CD4-positive, alpha-beta T cell treated with Interleukin-17A for 4 hours (primary cell): Measurements from ENCODE around the gene AKAP12.

ENCODE experiments used
- DNase-seq: peaks from one replicate; pipeline ENCODE4 v3.0.0-alpha.2; 2020; ENCODE audit warnings: mixed read lengths

Gene AKAP12

GRCh38 chr6:151236668-151237401 is 2.9 kb upstream of the AKAP12 start:
- no peak for DNase-seq

DNA sequence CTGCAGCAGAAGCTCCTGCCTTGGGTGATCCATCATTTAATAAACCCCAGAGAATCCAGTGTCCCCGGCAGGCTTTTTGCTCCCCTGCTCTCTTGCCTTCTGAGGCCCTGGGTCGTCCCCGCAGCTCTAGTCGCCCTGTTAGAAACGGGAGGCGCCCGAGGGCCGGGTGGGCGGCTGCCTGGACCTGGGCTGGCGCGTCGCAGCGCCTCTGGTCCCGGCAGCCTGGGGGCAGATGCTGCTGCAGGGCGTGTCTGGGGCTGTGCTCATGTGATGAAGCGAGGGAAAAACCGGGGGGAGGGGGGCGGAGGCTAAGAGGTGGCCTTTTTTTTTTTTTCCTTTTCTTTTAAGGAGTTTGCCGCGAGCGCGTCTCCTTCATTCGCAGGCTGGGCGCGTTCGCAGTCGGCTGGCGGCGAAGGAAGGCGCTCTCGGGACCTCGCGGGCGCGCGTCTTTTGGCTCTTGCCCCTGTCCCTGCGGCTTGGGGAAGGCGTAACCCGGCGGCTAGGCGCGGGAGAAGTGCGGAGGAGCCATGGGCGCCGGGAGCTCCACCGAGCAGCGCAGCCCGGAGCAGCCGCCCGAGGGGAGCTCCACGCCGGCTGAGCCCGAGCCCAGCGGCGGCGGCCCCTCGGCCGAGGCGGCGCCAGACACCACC is 394 bp downstream of the AKAP12 start:
- no peak for DNase-seq

DNA sequence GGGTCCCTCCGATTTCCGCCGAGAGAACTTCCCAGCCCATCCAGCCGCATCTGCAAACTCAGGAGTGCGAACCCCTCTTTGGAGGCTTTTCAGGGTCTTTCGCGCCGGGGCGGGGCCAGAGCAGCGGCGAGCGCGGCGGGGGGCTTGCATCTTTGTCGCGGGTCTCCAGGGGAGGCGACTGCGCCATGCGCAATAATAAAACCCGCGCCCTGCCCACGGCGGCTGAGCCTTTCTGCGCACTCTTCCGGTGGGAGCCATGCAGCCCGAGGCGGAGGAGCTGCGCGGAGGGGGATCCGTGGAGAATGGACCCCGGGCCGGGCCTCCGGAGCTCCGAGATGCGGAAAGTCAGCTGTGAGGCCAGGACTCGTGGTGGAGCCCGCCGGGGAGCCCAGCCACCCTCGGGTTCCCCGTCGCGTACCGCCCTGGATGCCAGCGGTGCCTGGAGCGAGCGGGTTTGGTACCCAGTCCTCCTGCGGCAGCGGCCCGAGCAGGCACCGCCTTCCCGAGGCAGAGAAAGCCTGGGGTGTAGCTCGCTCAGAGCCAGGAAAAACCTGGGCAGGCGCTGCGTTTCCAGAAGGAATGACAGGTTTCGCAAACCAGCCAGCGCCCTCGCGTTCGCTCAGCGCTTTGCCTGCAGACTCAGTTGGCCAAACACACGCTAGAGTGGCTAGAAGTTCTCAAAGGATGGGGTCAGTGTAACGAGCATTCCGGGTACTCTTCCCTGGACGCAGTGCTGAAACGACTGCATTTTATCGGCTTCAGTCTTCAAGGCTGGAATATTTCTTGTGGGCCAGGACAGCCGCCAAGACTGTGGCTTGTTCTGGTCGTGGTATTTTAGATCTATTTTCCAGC is 1.2 kb downstream of the AKAP12 start:
- no peak for DNase-seq

GRCh38 chr6:151241853-151242252 is 2.1 kb downstream of the AKAP12 start:
- no peak for DNase-seq

DNA sequence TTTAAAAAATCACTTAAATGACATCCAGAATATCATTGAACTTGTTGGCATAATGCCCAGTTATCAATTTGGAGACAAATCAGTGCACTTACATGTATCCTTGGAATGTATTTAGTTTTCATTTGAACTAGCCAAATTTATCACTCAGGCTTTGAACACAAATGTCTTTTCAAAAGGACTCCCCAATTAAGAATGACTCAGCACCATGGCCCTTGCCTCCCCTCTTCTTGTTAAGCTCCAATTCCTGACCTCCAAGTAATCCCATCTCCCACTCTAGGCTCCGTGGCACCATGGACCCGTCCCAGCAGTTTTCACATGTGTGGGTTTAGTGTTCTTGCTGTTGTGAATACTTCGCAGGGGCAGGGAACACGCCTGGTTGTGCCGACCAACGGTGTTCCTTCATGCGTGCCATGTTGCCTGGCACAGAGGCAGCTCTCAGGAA is 2.7 kb downstream of the AKAP12 start:
- no peak for DNase-seq

- no peak for DNase-seq
Observed at GRCh38 chr6:151243481-151243880, 3.7 kb downstream of the AKAP12 start.

GRCh38 chr6:151247490-151247889 is 7.7 kb downstream of the AKAP12 start:
- DNase-seq, result no peak

GRCh38 chr6:151248295-151248694 is 8.5 kb downstream of the AKAP12 start:
- DNase-seq, result no peak

GRCh38 chr6:151252634-151253033 is 12.9 kb downstream of the AKAP12 start:
- DNase-seq, result no peak

DNA sequence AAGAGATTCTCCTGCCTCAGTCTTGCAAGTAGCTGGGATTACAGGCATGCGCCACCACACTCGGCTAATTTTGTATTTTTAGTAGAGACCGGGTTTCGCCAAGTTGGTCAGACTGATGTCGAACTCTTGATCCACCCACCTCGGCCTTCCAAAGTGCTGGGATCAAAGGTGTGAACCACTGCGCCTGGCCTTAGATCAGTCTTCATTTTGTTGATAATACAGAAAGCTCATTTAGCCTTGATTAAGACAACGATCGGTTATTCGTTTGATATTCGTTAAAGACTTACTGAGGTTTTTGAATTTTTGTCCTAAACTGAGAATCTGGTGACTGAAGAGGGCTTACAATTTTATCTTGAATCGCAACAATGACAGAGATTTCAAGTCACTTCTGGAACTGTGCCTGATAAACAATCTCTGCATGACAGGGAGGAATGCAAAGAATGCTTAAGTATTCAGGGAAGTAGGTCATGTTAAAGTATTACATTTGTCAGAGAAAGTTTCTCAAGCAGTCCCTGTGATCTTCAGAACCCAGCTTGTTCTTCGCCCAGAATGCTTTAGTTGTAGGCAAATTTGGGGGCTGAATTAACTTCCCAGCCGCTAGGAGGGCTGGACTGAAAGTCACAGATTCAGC is 14.8 kb downstream of the AKAP12 start:
- no peak for DNase-seq

GRCh38 chr6:151255811-151256210 is 16.0 kb downstream of the AKAP12 start:
- DNase-seq, result no peak

DNA sequence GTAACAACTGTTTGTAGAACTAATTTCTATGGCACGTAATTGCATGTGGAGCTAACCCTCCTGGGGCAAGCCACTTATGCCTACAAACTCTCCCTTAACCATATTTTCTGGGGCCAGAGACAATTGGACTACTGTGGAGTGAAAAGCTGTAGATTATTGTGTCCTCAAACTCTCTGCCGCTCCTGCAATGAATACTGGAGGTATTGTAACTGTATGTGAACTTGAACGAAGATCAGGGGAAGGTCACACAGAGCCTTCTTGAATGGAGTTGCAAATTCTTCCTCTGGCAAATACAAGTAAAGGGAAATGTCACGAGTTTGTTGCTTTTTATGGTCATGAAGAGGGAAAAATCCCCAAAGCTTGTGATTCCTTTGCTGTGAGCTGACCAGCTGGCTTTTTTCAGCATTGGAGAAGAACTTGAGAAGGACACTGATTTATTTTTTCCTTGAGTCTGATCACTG is 18.2 kb downstream of the AKAP12 start:
- no peak for DNase-seq

GRCh38 chr6:151260205-151260604 is 20.4 kb downstream of the AKAP12 start:
- DNase-seq, result no peak

GRCh38 chr6:151263035-151263434 is 23.3 kb downstream of the AKAP12 start:
- no peak for DNase-seq

DNA sequence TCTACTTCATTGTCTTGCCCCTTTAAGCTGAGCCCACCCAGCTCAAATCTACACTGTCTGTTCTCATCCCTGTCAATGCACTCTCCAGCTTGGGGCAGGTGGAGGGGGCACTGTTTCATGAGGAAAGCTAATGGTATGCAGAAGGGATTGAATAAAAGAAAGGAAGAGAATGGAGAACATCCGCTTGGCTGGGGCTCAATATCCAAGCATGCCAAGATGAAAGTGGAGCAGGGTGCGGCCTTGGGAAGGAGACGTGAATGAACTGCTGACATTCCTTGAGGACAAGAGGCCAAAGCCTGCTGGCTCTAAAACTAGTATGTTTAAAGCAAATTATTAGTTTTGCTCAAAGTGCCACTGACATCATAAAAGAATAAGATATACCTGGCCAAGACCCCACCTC is 24.2 kb downstream of the AKAP12 start:
- no peak for DNase-seq

DNA sequence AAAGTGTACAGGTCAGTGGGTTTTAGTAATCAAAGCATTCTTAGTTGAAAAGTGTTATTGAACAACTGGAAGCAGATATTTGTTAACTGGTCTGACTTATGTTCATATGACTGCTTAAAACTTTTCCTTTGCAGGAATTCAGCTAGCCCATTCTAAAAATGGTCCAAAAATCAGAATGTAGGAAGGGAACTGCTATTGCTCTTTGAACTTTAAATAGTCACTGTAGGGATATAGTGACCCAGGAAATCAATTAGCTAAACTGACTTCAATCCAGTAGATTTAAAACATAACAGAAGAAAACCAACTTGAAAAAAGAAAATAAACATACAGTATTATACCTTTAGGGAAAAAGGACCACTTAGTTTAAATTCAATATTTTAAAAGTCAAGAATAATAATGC is 25.5 kb downstream of the AKAP12 start:
- DNase-seq, result no peak

DNA sequence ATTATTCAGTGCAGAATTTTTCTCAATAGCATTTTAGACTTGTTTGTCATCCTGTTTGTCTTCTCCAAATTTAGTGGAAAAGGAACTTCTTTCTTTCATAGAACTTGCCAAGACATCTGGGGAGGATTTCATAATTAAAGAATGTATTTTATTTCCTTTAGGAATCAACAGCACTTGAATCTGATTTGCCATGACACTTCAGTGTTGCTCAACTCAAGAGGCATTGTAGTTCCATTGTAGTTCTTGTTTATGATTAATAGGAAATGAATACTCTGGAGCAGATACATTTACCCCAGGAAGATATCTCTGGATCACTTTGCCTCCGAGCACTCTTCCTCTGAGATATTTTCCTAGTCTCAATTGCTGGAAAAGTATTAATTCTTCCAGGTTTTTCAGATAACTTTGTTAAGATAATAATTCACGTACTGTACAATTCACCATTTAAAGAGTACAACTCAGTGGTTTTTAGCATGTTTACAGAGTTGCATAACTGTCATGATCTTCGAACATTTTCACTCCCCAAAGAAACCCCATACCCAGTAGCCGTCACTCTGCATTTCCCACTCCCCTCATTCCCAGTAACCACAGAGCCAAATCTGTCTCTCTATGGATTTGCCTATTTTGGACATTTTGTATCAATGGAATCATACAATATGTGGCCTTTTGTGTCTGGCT is 29.7 kb downstream of the AKAP12 start:
- no peak for DNase-seq

GRCh38 chr6:151275121-151275520 is 35.4 kb downstream of the AKAP12 start:
- no peak for DNase-seq

GRCh38 chr6:151275566-151275965 is 35.8 kb downstream of the AKAP12 start:
- no peak for DNase-seq

- no peak for DNase-seq
Observed at GRCh38 chr6:151276112-151276740, 36.5 kb downstream of the AKAP12 start.

DNA sequence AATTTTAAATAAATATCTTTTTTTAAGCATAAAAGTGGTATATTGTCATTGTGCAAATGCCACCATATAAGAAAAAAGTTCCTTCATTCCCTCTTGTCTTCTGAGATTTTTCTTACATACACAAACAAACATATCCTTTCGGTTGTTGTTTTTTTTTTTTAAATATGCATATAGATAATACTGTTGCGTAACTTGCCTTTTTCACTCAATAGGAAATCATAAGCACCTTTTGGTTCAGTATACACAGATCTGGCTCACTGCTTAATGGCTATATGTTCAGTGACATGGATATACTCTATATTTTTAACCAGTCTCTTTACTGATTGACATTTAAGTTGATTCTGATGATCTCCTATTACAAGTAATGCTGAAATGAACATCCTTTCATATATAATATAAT is 40.1 kb downstream of the AKAP12 start:
- no peak for DNase-seq

DNA sequence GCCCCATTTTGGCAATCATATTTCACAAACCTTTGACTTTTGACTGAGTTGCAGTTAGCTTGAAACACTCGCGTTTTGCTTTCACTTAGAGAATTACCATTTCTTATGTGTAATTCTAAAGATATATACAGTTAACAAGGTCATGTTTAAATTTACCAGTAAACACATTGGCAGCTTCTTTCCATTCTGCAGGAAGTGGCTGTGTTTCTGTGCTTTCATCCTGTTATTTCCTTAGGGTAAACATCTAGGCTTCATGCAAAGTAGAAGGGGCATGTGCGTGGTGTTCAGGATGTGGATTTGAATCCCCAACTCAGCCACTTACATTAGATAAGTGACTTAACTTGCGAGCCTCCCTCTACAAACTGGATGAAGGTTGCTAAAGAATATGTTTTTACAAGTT is 41.1 kb downstream of the AKAP12 start:
- no peak for DNase-seq
